Caco-2 (cell line): ENCODE data around the gene BNIPL. TPM values are rescaled to one million over a fixed set of nuclear protein-coding genes. Genes with fewer than 3 reads are reported as not detected.

Experiments used
- BruUV-seq: library from RNA; stranded (reverse); fragments of 400-500 nt; replicated peaks from 2 replicates; lab custom pipeline; 2021; lab: Mats Ljungman, UMichigan
- CTCF ChIA-PET: fragments of 300-600 bp; sonication (Branson Sonifier 250); formaldehyde crosslinking; loops from one replicate; lab custom pipeline; 2022; ENCODE audit warnings: antibody characterized with exemption; lab: Charles Lee
- POLR2A ChIA-PET: fragments of 300-600 bp; sonication (Branson Sonifier 250); formaldehyde crosslinking; loops from one replicate; lab custom pipeline; 2022; ENCODE audit warnings: antibody characterized with exemption; lab: Charles Lee
- DNase-seq, 2 experiments: peaks; one replicate each; pipeline versions ENCODE4 v3.0.0 to v3.0.0-alpha.2; 2020 to 2022
- H3K27me3 ChIP-seq: replicated peaks from 2 replicates; pipeline ENCODE4 v1.6.0; 2011; ENCODE audit warnings: low read length; ENCODE audit not compliant: control insufficient read depth, insufficient read depth
- H3K36me3 ChIP-seq: 2 replicates; pipeline ENCODE4 v1.5.1; 2011; ENCODE audit warnings: low read length; ENCODE audit not compliant: control insufficient read depth, insufficient read depth
- H3K4me1 ChIP-seq: fragments of 250-450 bp; sonication (Bioruptor Pico); 2 replicates; pipeline ENCODE4 v1.5.1; 2020; ENCODE audit warnings: mild to moderate bottlenecking
- H3K4me3 ChIP-seq: 2 replicates; pipeline ENCODE4 v1.5.1; 2011; ENCODE audit warnings: low read depth, mild to moderate bottlenecking, control low read depth, low read length
- H3K9me3 ChIP-seq: fragments of 250-450 bp; sonication (Bioruptor Pico); 2 replicates; pipeline ENCODE4 v1.5.1; 2020; ENCODE audit warnings: mild to moderate bottlenecking, moderate library complexity
- H3K27ac Mint-ChIP-seq: one replicate; pipeline ENCODE4 v1.8.0; 2022; ENCODE audit warnings: mixed read lengths; ENCODE audit not compliant: unreplicated experiment
- H3K27me3 Mint-ChIP-seq: one replicate; pipeline ENCODE4 v1.8.0; 2022; ENCODE audit warnings: mixed read lengths; ENCODE audit not compliant: insufficient read depth, unreplicated experiment
- H3K36me3 Mint-ChIP-seq: one replicate; pipeline ENCODE4 v1.8.0; 2022; ENCODE audit warnings: mild to moderate bottlenecking, mixed read lengths; ENCODE audit not compliant: insufficient read depth, unreplicated experiment
- H3K4me1 Mint-ChIP-seq: one replicate; pipeline ENCODE4 v1.8.0; 2022; ENCODE audit warnings: low read depth, mixed read lengths; ENCODE audit not compliant: unreplicated experiment
- H3K4me3 Mint-ChIP-seq: one replicate; pipeline ENCODE4 v1.8.0; 2022; ENCODE audit warnings: mild to moderate bottlenecking, moderate library complexity, mixed read lengths; ENCODE audit not compliant: unreplicated experiment
- H3K9me3 Mint-ChIP-seq: one replicate; pipeline ENCODE4 v1.8.0; 2022; ENCODE audit warnings: mixed read lengths; ENCODE audit not compliant: unreplicated experiment
- CTCF ChIP-seq, 2 experiments: fragments of 200-600 bp in 1 of 2; IDR thresholded peaks; 1 replicate in 1 of 2; 2 replicates in 1 of 2; pipeline versions ENCODE4 v1.5.1 to v1.8.0; 2011 to 2022; ENCODE audit warnings: antibody characterized with exemption in 1 of 2, control low read depth in 1 of 2, inconsistent platforms in 1 of 2, low read depth in 1 of 2, low read length in 1 of 2, mild to moderate bottlenecking in 1 of 2, moderate library complexity in 1 of 2; ENCODE audit not compliant: insufficient read depth in 1 of 2, severe bottlenecking in 1 of 2, unreplicated experiment in 1 of 2
- intact Hi-C: fragments of 100-400 bp; cut with micrococcal nuclease; formaldehyde crosslinking; loops from one replicate; pipeline ENCODE4 v1.10.0; 2022; ENCODE audit not compliant: unreplicated experiment
- total RNA-seq: library from RNA; stranded (reverse); gene quantifications from 2 replicates; pipeline ENCODE4 v1.2.3, GENCODE V29; 2022

Gene BNIPL
- total RNA-seq, 1 experiment from 2014 or later = 1.9 TPM

DNA sequence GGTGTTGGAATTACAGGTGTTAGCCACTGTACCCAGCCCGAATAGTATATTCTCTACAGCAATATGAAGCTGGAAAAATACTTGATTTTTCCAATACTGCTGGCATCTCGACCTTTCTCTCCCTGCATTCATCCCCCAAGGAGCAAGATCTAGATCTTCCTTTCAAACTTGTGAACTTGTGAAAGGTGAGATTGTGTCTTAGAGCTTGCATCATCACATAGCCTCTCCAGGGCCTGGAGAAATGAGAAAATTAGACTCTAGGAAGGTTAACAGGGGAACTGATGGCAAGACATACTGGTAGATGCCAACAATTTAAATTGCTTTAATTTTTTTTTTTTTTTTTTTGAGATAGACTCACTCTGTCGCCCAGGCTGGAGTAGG, 26.1 kb upstream of the BNIPL start:
- Mint-ChIP-seq H3K27ac (no peak overlapping the region), H3K27me3 (no peaks in the 10 kb centered on the region), H3K4me3 (peak overlapping the region; percentile 92), H3K4me1 (peaks cover 28% of the 10 kb centered on the region), H3K36me3 (peaks cover 27% of the 10 kb centered on the region), H3K9me3 (no peaks in the 10 kb centered on the region)
- H3K36me3 ChIP-seq = no peaks in the 10 kb centered on the region
- BruUV-seq = no TSS peak
- intact Hi-C loops = no loop called here
- peaks cover 54% of the 10 kb centered on the region for H3K4me1 ChIP-seq
- no peak for DNase-seq
- no peak overlapping the region for H3K4me3 ChIP-seq
- CTCF ChIA-PET = interaction anchor here (0.7 kb wide), 1 partner anchor 128 kb away, joined by 4 read pairs; no protein-coding TSS in a partner anchor
- no peaks in the 10 kb centered on the region for H3K9me3 ChIP-seq
- POLR2A ChIA-PET = no interaction called here
- no peaks in the 10 kb centered on the region for H3K27me3 ChIP-seq
- TF ChIP-seq CTCF (IDR thresholded peaks at IDR 0.05; ENCODE audit: insufficient read depth in 1 of 2, low read depth in 1 of 2, low read length in 1 of 2, severe bottlenecking in 1 of 2, unreplicated experiment in 1 of 2) = no peak

DNA sequence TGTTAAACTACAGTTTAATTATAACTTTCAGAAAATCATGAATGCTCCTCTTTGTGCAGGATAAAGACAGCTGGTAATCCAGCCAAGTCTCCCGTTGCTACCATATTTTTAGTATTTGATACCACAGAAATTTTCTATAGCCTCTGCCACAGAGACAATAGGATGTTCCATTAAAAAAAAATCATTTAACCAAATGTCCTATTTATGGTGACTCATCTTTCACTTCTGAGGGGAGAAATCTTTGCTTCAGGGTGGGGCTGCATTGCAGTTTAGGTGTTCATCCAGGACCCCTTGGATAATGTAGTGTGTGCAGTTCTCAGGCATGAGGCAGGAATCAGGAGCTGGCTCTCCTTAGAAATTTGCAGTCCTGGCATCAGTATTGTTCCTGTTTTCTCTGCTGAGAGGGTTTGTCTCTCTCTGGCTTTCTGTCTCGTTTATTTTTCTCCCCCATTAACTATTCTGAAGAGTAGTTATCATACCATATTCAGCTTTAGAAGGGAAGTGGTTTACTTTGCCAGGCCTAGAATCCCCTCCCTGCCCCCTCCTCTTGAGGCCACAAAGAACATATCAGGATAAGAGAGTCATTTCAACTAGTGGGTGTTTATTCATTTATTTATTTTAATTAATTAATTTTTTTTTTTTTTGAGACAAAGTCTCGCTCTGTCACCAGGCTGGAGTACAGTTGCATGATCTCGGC, 25.1 kb upstream of the BNIPL start:
- Histone ChIP-seq H3K36me3 (no peaks in the 10 kb centered on the region), H3K27me3 (no peaks in the 10 kb centered on the region), H3K9me3 (no peaks in the 10 kb centered on the region), H3K4me1 (peaks cover 54% of the 10 kb centered on the region), H3K4me3 (no peak overlapping the region)
- H3K4me1 Mint-ChIP-seq = peaks cover 28% of the 10 kb centered on the region
- H3K27me3 Mint-ChIP-seq = no peaks in the 10 kb centered on the region
- peak overlapping the region; percentile 57 for H3K27ac Mint-ChIP-seq
- no peaks in the 10 kb centered on the region for H3K9me3 Mint-ChIP-seq
- no peak overlapping the region for H3K4me3 Mint-ChIP-seq
- no peak for DNase-seq
- BruUV-seq = no TSS peak
- peaks cover 27% of the 10 kb centered on the region for H3K36me3 Mint-ChIP-seq
- no peak for TF ChIP-seq CTCF (IDR thresholded peaks at IDR 0.05; ENCODE audit: insufficient read depth in 1 of 2, low read depth in 1 of 2, low read length in 1 of 2, severe bottlenecking in 1 of 2, unreplicated experiment in 1 of 2)
- CTCF ChIA-PET = interaction anchor here (0.6 kb wide), 1 partner anchor 63 kb away, joined by 3 read pairs; no protein-coding TSS in a partner anchor
- POLR2A ChIA-PET = no interaction called here
- intact Hi-C loops = no loop called here

DNA sequence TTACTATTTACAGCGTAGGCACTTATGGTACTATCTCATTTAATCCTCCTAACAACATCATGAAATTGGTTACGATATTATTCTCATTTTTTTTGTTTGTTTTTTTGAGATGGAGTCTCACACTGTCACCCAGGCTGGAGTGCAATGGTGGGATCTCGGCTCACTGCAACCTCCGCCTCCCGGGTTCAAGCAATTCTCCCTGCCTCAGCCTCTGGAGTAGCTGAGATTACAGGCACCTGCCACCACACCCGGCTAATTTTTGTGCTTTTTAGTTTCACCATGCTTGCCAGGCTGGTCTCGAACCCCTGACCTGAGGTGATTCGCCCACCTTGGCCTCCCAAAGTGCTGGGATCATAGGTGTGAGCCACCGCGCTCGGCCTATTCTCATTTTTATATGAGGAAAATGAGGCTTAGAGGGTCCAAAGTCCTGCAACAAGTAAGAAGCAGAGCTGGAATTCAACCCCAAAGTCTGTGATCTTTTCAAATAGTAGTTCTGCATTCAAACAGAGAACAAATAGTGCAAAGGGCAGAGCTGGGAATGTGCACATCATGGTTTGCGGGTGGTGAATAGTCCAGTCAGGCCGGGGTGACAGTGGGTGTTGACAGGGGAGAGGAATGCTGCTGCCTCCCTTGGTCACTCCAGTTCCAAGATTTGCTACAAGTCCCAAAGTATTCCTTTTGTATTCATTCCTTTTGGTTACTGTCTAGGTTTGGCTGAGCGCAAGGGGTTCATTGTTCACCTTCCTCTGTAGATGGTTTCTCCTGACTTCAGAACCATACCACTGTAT, 23.5 kb upstream of the BNIPL start:
- DNase-seq = peak; percentile 90 to 93
- no peaks in the 10 kb centered on the region for H3K9me3 ChIP-seq
- Mint-ChIP-seq H3K9me3 (no peaks in the 10 kb centered on the region), H3K27me3 (no peaks in the 10 kb centered on the region), H3K36me3 (peaks cover 27% of the 10 kb centered on the region), H3K4me3 (peak overlapping the region; percentile 54), H3K4me1 (peaks cover 18% of the 10 kb centered on the region), H3K27ac (peak overlapping the region; percentile 84)
- BruUV-seq = TSS peak; percentile 93
- H3K4me3 ChIP-seq = no peak overlapping the region
- peaks cover 43% of the 10 kb centered on the region for H3K4me1 ChIP-seq
- CTCF ChIA-PET = interaction anchor here (0.7 to 1.4 kb wide), 5 partner anchors 10 to 58 kb away, joined by 3 to 7 read pairs (median 3); partner anchors contain the start of gene GABPB2
- no peak for TF ChIP-seq CTCF (IDR thresholded peaks at IDR 0.05; ENCODE audit: insufficient read depth in 1 of 2, low read depth in 1 of 2, low read length in 1 of 2, severe bottlenecking in 1 of 2, unreplicated experiment in 1 of 2)
- POLR2A ChIA-PET = interaction anchor here (0.5 to 1.1 kb wide), 8 partner anchors 19 to 451 kb away, joined by 3 to 5 read pairs (median 3); partner anchors contain the start of genes ANXA9, C1orf56, CDC42SE1 and CERS2
- intact Hi-C loops = loop anchor here (1.0 kb wide), 2 partner anchors 35 to 45 kb away; no protein-coding TSS in a partner anchor
- no peaks in the 10 kb centered on the region for H3K27me3 ChIP-seq
- H3K36me3 ChIP-seq = no peaks in the 10 kb centered on the region
